Mesothelial cell of epicardium (in vitro differentiated cells): Measurements from ENCODE around the gene FSIP2. TPM values are rescaled to one million over a fixed set of nuclear protein-coding genes. Genes with fewer than 3 reads are reported as not detected.

Experiments used
- DNase-seq, 2 experiments: peaks; one replicate each; pipeline ENCODE4 v3.0.0; 2021; ENCODE audit warnings: low spot score in 2 of 2; ENCODE audit not compliant: unreplicated experiment in 2 of 2
- H3K27ac Mint-ChIP-seq: 2 replicates; pipeline ENCODE4 v1.8.0; 2021; ENCODE audit warnings: mixed read lengths
- H3K27me3 Mint-ChIP-seq: 2 replicates; pipeline ENCODE4 v1.8.0; 2021; ENCODE audit warnings: low read depth, mixed read lengths
- H3K36me3 Mint-ChIP-seq: 2 replicates; pipeline ENCODE4 v1.8.0; 2021; ENCODE audit warnings: mixed read lengths
- H3K4me1 Mint-ChIP-seq: 2 replicates; pipeline ENCODE4 v1.8.0; 2021; ENCODE audit warnings: mixed read lengths
- H3K4me3 Mint-ChIP-seq: 2 replicates; pipeline ENCODE4 v1.8.0; 2021; ENCODE audit warnings: mild to moderate bottlenecking, moderate library complexity, mixed read lengths
- H3K9me3 Mint-ChIP-seq: 2 replicates; pipeline ENCODE4 v1.8.0; 2021; ENCODE audit warnings: mixed read lengths
- CTCF ChIP-seq: fragments of 200-600 bp; sonication (generic); IDR thresholded peaks from one replicate; pipeline ENCODE4 v1.5.0; 2021; ENCODE audit warnings: antibody characterized with exemption; ENCODE audit not compliant: unreplicated experiment
- total RNA-seq: library from RNA; stranded (reverse); gene quantifications from 3 replicates; pipeline ENCODE4 v1.2.1, GENCODE V29; 2021

The FSIP2 gene
- total RNA-seq, 1 donor from 2014 or later, result 25.2 TPM

GRCh38 chr2:185825557-185825956 is 87.0 kb downstream of the FSIP2 start:
- no peak for DNase-seq
- Mint-ChIP-seq H3K4me3 (no peak overlapping the region), H3K36me3 (no peaks in the 10 kb centered on the region), H3K27ac (no peak overlapping the region), H3K4me1 (no peaks in the 10 kb centered on the region), H3K27me3 (no peaks in the 10 kb centered on the region), H3K9me3 (peaks cover 29% of the 10 kb centered on the region)
- no peak for TF ChIP-seq CTCF

GRCh38 chr2:185828326-185828725 is 89.7 kb downstream of the FSIP2 start:
- peaks cover 6% of the 10 kb centered on the region for H3K9me3 Mint-ChIP-seq
- no peaks in the 10 kb centered on the region for H3K36me3 Mint-ChIP-seq

GRCh38 chr2:185833864-185834263 is 95.3 kb downstream of the FSIP2 start:
- Mint-ChIP-seq H3K27ac (no peak overlapping the region), H3K9me3 (peaks cover 26% of the 10 kb centered on the region), H3K4me3 (no peak overlapping the region), H3K4me1 (no peaks in the 10 kb centered on the region), H3K27me3 (no peaks in the 10 kb centered on the region), H3K36me3 (peaks cover 12% of the 10 kb centered on the region)
- DNase-seq, result no peak
- no peak for TF ChIP-seq CTCF

More at GRCh38 chr2:185828326-185828725, 89.7 kb downstream of the FSIP2 start:
- Mint-ChIP-seq H3K4me3 (no peak overlapping the region), H3K27ac (no peak overlapping the region), H3K27me3 (no peaks in the 10 kb centered on the region), H3K4me1 (no peaks in the 10 kb centered on the region)
- TF ChIP-seq CTCF, result no peak
- DNase-seq, result no peak

GRCh38 chr2:185835974-185836373 is 97.4 kb downstream of the FSIP2 start:
- Mint-ChIP-seq H3K27me3 (no peaks in the 10 kb centered on the region), H3K4me1 (no peaks in the 10 kb centered on the region), H3K27ac (no peak overlapping the region), H3K4me3 (no peak overlapping the region), H3K9me3 (peaks cover 41% of the 10 kb centered on the region), H3K36me3 (peaks cover 13% of the 10 kb centered on the region)
- no peak for DNase-seq
- TF ChIP-seq CTCF, result no peak

- Mint-ChIP-seq H3K36me3 (peaks cover 3% of the 10 kb centered on the region), H3K9me3 (peaks cover 14% of the 10 kb centered on the region), H3K4me3 (no peak overlapping the region), H3K4me1 (no peaks in the 10 kb centered on the region), H3K27ac (no peak overlapping the region), H3K27me3 (no peaks in the 10 kb centered on the region)
- DNase-seq, result no peak
- no peak for TF ChIP-seq CTCF
Observed at GRCh38 chr2:185854885-185855284, 116.3 kb downstream of the FSIP2 start.

GRCh38 chr2:185857691-185858090 is 119.1 kb downstream of the FSIP2 start:
- no peaks in the 10 kb centered on the region for H3K27me3 Mint-ChIP-seq
- no peaks in the 10 kb centered on the region for H3K36me3 Mint-ChIP-seq
- H3K4me1 Mint-ChIP-seq, result no peaks in the 10 kb centered on the region
- no peak overlapping the region for H3K4me3 Mint-ChIP-seq
- DNase-seq, result no peak
- H3K9me3 Mint-ChIP-seq, result peaks cover 3% of the 10 kb centered on the region
- no peak overlapping the region for H3K27ac Mint-ChIP-seq
- no peak for TF ChIP-seq CTCF
